Pancreas (tissue), 10 donors: Measurements from ENCODE around the gene SH2D4B. TPM values are rescaled to one million over a fixed set of nuclear protein-coding genes. Genes with fewer than 3 reads are reported as not detected.

Experiments used
- ATAC-seq, 4 donors: fragments of 200-7000 bp; cut with Tn5 transposase; one replicate each; pipeline versions ENCODE4 v1.8.0 to v1.9.1; 2020; ENCODE audit warnings: mild to moderate bottlenecking in 4 of 4, moderate library complexity in 4 of 4
- DNase-seq, 6 donors: peaks; one replicate each; pipeline ENCODE4 v3.0.0-alpha.2; 2020
- FAIRE-seq: peaks from 2 replicates; lab custom pipeline; 2012; peaks lifted over from hg19 to GRCh38; lab: Jason Lieb, UNC
- H3K27ac ChIP-seq, 4 donors: fragments of 200-600 bp; sonication (generic); 1 replicate in 3 of 4; 2 replicates in 1 of 4; pipeline versions ENCODE4 v1.5.0 to v1.8.0; 2020
- H3K27me3 ChIP-seq, 4 donors: fragments of 200-600 bp; one replicate each; pipeline ENCODE4 v1.8.0; 2021
- H3K36me3 ChIP-seq, 3 donors: fragments of 200-600 bp; sonication (generic) in 1 of 3; one replicate each; pipeline versions ENCODE4 v1.5.0 to v1.8.0; 2020 to 2021
- H3K4me1 ChIP-seq, 3 donors: fragments of 200-600 bp; one replicate each; pipeline ENCODE4 v1.8.0; 2021
- H3K4me3 ChIP-seq, 4 donors: fragments of 200-600 bp; sonication (generic) in 2 of 4; one replicate each; pipeline versions ENCODE4 v1.5.0 to v1.8.0; 2020 to 2021
- H3K9me3 ChIP-seq, 4 donors: fragments of 200-600 bp; one replicate each; pipeline ENCODE4 v1.8.0; 2021
- CTCF ChIP-seq, 4 donors: fragments of 200-600 bp; sonication (generic) in 3 of 4; IDR thresholded peaks; one replicate each; pipeline versions ENCODE4 v1.5.0 to v1.8.0; 2021; ENCODE audit warnings: antibody characterized with exemption in 4 of 4
- WGBS, 2 donors: extraction: QIAGEN DNeasy Blood & Tissue Kit; methylation state at CpG; one replicate each; pipeline ENCODE4 v1.1.7; 2013; 5-methylcytosine and 5-hydroxymethylcytosine counted together
- intact Hi-C, 3 donors: fragments of 100-400 bp; cut with DNase I; formaldehyde crosslinking; loops; one replicate each; pipeline versions ENCODE4 v1.11.1 to v1.14.2; 2022
- polyA plus RNA-seq, 2 donors: library from polyadenylated mRNA; stranded (reverse); fragments of 200-250 nt; gene quantifications; one replicate each; pipeline ENCODE4 v1.2.3, GENCODE V29; 2013
- total RNA-seq, 6 donors: library from RNA; stranded (reverse); fragmentation: NEBNext Ultra II Directional in 4 of 6; extraction: Animal tissue kit (Norgen Biotek cat#: 25700) in 4 of 6; gene quantifications; one replicate each; pipeline versions ENCODE4 v1.2.1 to v1.2.4, GENCODE V29; 2021 to 2023
- donor health status: healthy with polysubstance abuse.
- donor health status: DM: no; HTN: no; CAD: no; lungs with moderate emphysema.
- donor health status: DM: no; HTN: no; CAD: no.
- donor health status: control.
- donor health status: control.
- donor health status: Bipolar disorder and iron deficiency.
- donor health status: DM: yes; HTN: yes; CAD: no.
- donor health status: DM: no; HTN: no; CAD: no.
- donor health status: DM: no; HTN: no; CAD: no.
- donor health status: DM: yes; HTN: yes; CAD: no.

SH2D4B gene
- total and polyA plus RNA-seq, 8 donors = 0.02 TPM; not detected in 7

GRCh38 chr10:80588546-80588945, 50.8 kb downstream of the SH2D4B start:
- H3K36me3 ChIP-seq = no peaks in the 10 kb centered on the region
- no peak for DNase-seq
- H3K27ac ChIP-seq = no peak overlapping the region
- no peak for TF ChIP-seq CTCF (IDR thresholded peaks at IDR 0.05)
- no peak for ATAC-seq
- WGBS, 2 donors = 69 to 79% methylated on average over 10 of the region's 10 CpGs
- intact Hi-C loops = no loop called here
- no peaks in the 10 kb centered on the region for H3K9me3 ChIP-seq
- no peaks in the 10 kb centered on the region for H3K27me3 ChIP-seq
- H3K4me1 ChIP-seq = no peaks in the 10 kb centered on the region
- no peak for FAIRE-seq
- no peak overlapping the region for H3K4me3 ChIP-seq

GRCh38 chr10:80589726-80590373, 52.1 kb downstream of the SH2D4B start:
- DNase-seq (no peak), FAIRE-seq (no peak), ATAC-seq (no peak)
- Histone ChIP-seq H3K36me3 (no peaks in the 10 kb centered on the region), H3K27me3 (no peaks in the 10 kb centered on the region), H3K9me3 (no peaks in the 10 kb centered on the region), H3K4me3 (no peak overlapping the region), H3K27ac (no peak overlapping the region), H3K4me1 (no peaks in the 10 kb centered on the region)
- TF ChIP-seq CTCF (IDR thresholded peaks at IDR 0.05) = no peak
- intact Hi-C loops = no loop called here
- 57% methylated on average over 5 of the region's 5 CpGs for WGBS, 2 donors

- no peak overlapping the region for H3K4me3 ChIP-seq
- ATAC-seq = no peak
- FAIRE-seq = no peak
- WGBS, 2 donors = 76 to 89% methylated on average over 3 of the region's 3 CpGs
- H3K27ac ChIP-seq = no peak overlapping the region
- no peak for TF ChIP-seq CTCF (IDR thresholded peaks at IDR 0.05)
- DNase-seq = no peak
- H3K4me1 ChIP-seq = no peaks in the 10 kb centered on the region
- intact Hi-C loops = no loop called here
- H3K36me3 ChIP-seq = no peaks in the 10 kb centered on the region
- H3K9me3 ChIP-seq = no peaks in the 10 kb centered on the region
- no peaks in the 10 kb centered on the region for H3K27me3 ChIP-seq
Observed at GRCh38 chr10:80590585-80591125, 53.0 kb downstream of the SH2D4B start.

GRCh38 chr10:80596391-80597257, 58.9 kb downstream of the SH2D4B start:
- intact Hi-C loops = no loop called here
- TF ChIP-seq CTCF (IDR thresholded peaks at IDR 0.05) = peak; percentile 40 to 57 (median 54)
- peak in 1 of 6 donors; percentile 31 for DNase-seq
- ATAC-seq = peak in 3 of 4 donors; percentile 51 to 66 (median 59)
- H3K27me3 ChIP-seq = no peaks in the 10 kb centered on the region
- H3K4me1 ChIP-seq = no peaks in the 10 kb centered on the region
- H3K4me3 ChIP-seq = no peak overlapping the region
- H3K9me3 ChIP-seq = no peaks in the 10 kb centered on the region
- no peak for FAIRE-seq
- WGBS, 2 donors = 51 to 69% methylated on average over 15 of the region's 15 CpGs
- no peak overlapping the region for H3K27ac ChIP-seq
- no peaks in the 10 kb centered on the region for H3K36me3 ChIP-seq
